A549 (cell line): ENCODE results near the gene LIG3. TPM values are rescaled to one million over a fixed set of nuclear protein-coding genes. Genes with fewer than 3 reads are reported as not detected.

Experiments
- ATAC-seq, 2 experiments: fragments of 200-7000 bp in 1 of 2; fragments of >200 bp in 1 of 2; cut with Nextera tagmentation in 1 of 2; cut with Tn5 transposase in 1 of 2; 3 replicates each; pipeline versions ENCODE4 v1.8.0 to v1.9.1; 2018 to 2020; ENCODE audit warnings: mild to moderate bottlenecking in 1 of 2, moderate library complexity in 1 of 2
- CTCF ChIA-PET: fragments of 300-600 bp; sonication (Branson Sonifier 250); formaldehyde crosslinking; extraction: SDS; loops from one replicate; lab custom pipeline; 2021; ENCODE audit warnings: antibody characterized with exemption, inconsistent platforms; lab: Yijun Ruan, JAX
- POLR2A ChIA-PET: fragments of 350-600 bp; formaldehyde crosslinking; extraction: SDS; loops from one replicate; lab custom pipeline; 2021; ENCODE audit warnings: antibody characterized with exemption, inconsistent platforms; lab: Yijun Ruan, JAX
- DNase-seq, 2 experiments: peaks; one replicate each; pipeline versions ENCODE4 v3.0.0 to v3.0.0-alpha.2; 2011 to 2016; ENCODE audit warnings: low read depth in 1 of 2, low spot score in 1 of 2
- FAIRE-seq: peaks from 2 replicates; lab custom pipeline; 2011; peaks lifted over from hg19 to GRCh38; lab: Jason Lieb, UNC
- H3K27ac ChIP-seq, 2 experiments: fragments of >200 bp; sonication (Bioruptor Twin); formaldehyde crosslinking; 3 replicates each; pipeline ENCODE4 v1.5.1; 2016 to 2017
- H3K4me1 ChIP-seq: fragments of >200 bp; sonication (Bioruptor Twin); formaldehyde crosslinking; 3 replicates; pipeline ENCODE4 v1.6.1; 2016
- H3K4me2 ChIP-seq: fragments of >200 bp; sonication (Bioruptor Twin); formaldehyde crosslinking; 3 replicates; pipeline ENCODE4 v1.6.1; 2016
- H3K4me3 ChIP-seq: fragments of >200 bp; sonication (Bioruptor Twin); formaldehyde crosslinking; 3 replicates; pipeline ENCODE4 v1.5.1; 2016
- H3K9me3 ChIP-seq: fragments of >200 bp; sonication (Bioruptor Twin); formaldehyde crosslinking; 3 replicates; pipeline ENCODE4 v1.6.1; 2016
- CBX8 ChIP-seq: fragments of 200-600 bp; sonication (generic); IDR thresholded peaks from 2 replicates; pipeline ENCODE4 v1.6.1; 2016
- EHF ChIP-seq: fragments of 250-450 bp; sonication (Bioruptor Pico); IDR thresholded peaks from 2 replicates; pipeline ENCODE4 v1.5.0; 2020; ENCODE audit warnings: mild to moderate bottlenecking
- ESRRA ChIP-seq: fragments of 150-350 bp; IDR thresholded peaks from 2 replicates; pipeline ENCODE4 v1.6.1; 2014; ENCODE audit warnings: mild to moderate bottlenecking, low read length, borderline replicate concordance
- FOSL2 ChIP-seq, 2 experiments: fragments of 450-650 bp in 1 of 2; fragments of >200 bp in 1 of 2; sonication (Bioruptor Twin) in 1 of 2; formaldehyde crosslinking; IDR thresholded peaks; 2 replicates each; pipeline versions ENCODE4 v1.5.0 to v1.6.1; 2016 to 2020; ENCODE audit warnings: mild to moderate bottlenecking in 1 of 2, moderate library complexity in 1 of 2
- FOXS1 ChIP-seq: fragments of 250-450 bp; sonication (Bioruptor Pico); IDR thresholded peaks from 2 replicates; pipeline ENCODE4 v1.5.0; 2020; ENCODE audit warnings: mild to moderate bottlenecking, moderate library complexity
- GATA3 ChIP-seq: IDR thresholded peaks from 2 replicates; pipeline ENCODE4 v1.6.1; 2012; ENCODE audit warnings: borderline replicate concordance
- HDAC2 ChIP-seq: fragments of 200-600 bp; sonication (generic); IDR thresholded peaks from 2 replicates; pipeline ENCODE4 v1.6.1; 2016
- JUNB ChIP-seq: fragments of >200 bp; sonication (Bioruptor Twin); formaldehyde crosslinking; IDR thresholded peaks from 2 replicates; pipeline ENCODE4 v1.6.1; 2016
- KDM1A ChIP-seq: fragments of 200-600 bp; sonication (generic); IDR thresholded peaks from 2 replicates; pipeline ENCODE4 v1.6.1; 2016; ENCODE audit warnings: low read depth, mild to moderate bottlenecking
- KDM5A ChIP-seq: fragments of 200-600 bp; sonication (generic); IDR thresholded peaks from 2 replicates; pipeline ENCODE4 v1.6.1; 2016; ENCODE audit warnings: antibody characterized with exemption, mild to moderate bottlenecking
- MAFK ChIP-seq: fragments of 450-650 bp; IDR thresholded peaks from 2 replicates; pipeline ENCODE4 v1.6.1; 2014; ENCODE audit not compliant: partially characterized antibody
- MAZ ChIP-seq: fragments of 150-350 bp; IDR thresholded peaks from 2 replicates; pipeline ENCODE4 v1.6.1; 2014; ENCODE audit warnings: antibody characterized with exemption, low read depth, low read length, borderline replicate concordance
- NPAS2 ChIP-seq: fragments of 250-450 bp; sonication (Bioruptor Pico); IDR thresholded peaks from 2 replicates; pipeline ENCODE4 v1.8.0; 2022; ENCODE audit warnings: mild to moderate bottlenecking, moderate library complexity, borderline replicate concordance
- PHF8 ChIP-seq: fragments of 200-600 bp; sonication (generic); IDR thresholded peaks from 2 replicates; pipeline ENCODE4 v1.6.1; 2016; ENCODE audit warnings: low read depth, mild to moderate bottlenecking, antibody characterized with exemption, moderate library complexity, borderline replicate concordance
- POLR2AphosphoS2 ChIP-seq: conservative IDR thresholded peaks from 2 replicates; pipeline ENCODE4 v1.6.1; 2012; ENCODE audit warnings: low read length, improper control_type of control experiment, inconsistent platforms
- ZC3H11A ChIP-seq: fragments of 450-650 bp; IDR thresholded peaks from 2 replicates; pipeline ENCODE4 v1.6.1; 2014; ENCODE audit warnings: antibody characterized with exemption, mild to moderate bottlenecking
- ZFP36 ChIP-seq: fragments of 450-650 bp; IDR thresholded peaks from 2 replicates; pipeline ENCODE4 v1.6.1; 2014; ENCODE audit warnings: borderline replicate concordance; ENCODE audit not compliant: partially characterized antibody
- ZSCAN20 ChIP-seq: fragments of 250-450 bp; sonication (Bioruptor Pico); IDR thresholded peaks from 2 replicates; pipeline ENCODE4 v1.8.0; 2022; ENCODE audit warnings: mild to moderate bottlenecking, moderate library complexity
- WGBS: methylation state at CpG from one replicate; pipeline ENCODE4 v1.1.6; 2017; ENCODE audit errors: missing lambda C conversion rate; 5-methylcytosine and 5-hydroxymethylcytosine counted together
- polyA plus RNA-seq, 4 experiments: library from polyadenylated mRNA; depleted of rRNA in 3 of 4; stranded (reverse); fragments of >200 nt; fragmentation: RNase III in 1 of 4; extraction: RNeasy Plus Mini Kit Qiagen cat#74134 plus additional on column Dnase treatment in 1 of 4; gene quantifications; 2 replicates in 3 of 4; 3 replicates in 1 of 4; pipeline ENCODE4 v1.2.3, GENCODE V29; 2011 to 2017
- TF ChIP-seq, protein P1 (sequence below): IDR thresholded peaks from 2 replicates; pipeline ENCODE4 v1.6.1; 2012
- TF ChIP-seq, protein P2 (sequence below): fragments of >200 bp; sonication (Bioruptor Twin); formaldehyde crosslinking; IDR thresholded peaks from 3 replicates; pipeline ENCODE4 v1.6.1; 2016
- TF ChIP-seq, protein P3 (sequence below): IDR thresholded peaks from 2 replicates; pipeline ENCODE4 v1.6.1; 2012
- TF ChIP-seq, protein P4 (sequence below): fragments of 450-650 bp; IDR thresholded peaks from 2 replicates; pipeline ENCODE4 v1.6.1; 2014; ENCODE audit warnings: antibody characterized with exemption
- TF ChIP-seq, protein P5 (sequence below): fragments of 200-600 bp; sonication (generic); IDR thresholded peaks from 2 replicates; pipeline ENCODE4 v1.6.1; 2016; ENCODE audit warnings: antibody characterized with exemption, mild to moderate bottlenecking, moderate library complexity

The LIG3 gene
- polyA plus RNA-seq, 2 of the 4 experiments (the other 2 are of a cell fraction): 36.3 to 56.8 TPM

DNA sequence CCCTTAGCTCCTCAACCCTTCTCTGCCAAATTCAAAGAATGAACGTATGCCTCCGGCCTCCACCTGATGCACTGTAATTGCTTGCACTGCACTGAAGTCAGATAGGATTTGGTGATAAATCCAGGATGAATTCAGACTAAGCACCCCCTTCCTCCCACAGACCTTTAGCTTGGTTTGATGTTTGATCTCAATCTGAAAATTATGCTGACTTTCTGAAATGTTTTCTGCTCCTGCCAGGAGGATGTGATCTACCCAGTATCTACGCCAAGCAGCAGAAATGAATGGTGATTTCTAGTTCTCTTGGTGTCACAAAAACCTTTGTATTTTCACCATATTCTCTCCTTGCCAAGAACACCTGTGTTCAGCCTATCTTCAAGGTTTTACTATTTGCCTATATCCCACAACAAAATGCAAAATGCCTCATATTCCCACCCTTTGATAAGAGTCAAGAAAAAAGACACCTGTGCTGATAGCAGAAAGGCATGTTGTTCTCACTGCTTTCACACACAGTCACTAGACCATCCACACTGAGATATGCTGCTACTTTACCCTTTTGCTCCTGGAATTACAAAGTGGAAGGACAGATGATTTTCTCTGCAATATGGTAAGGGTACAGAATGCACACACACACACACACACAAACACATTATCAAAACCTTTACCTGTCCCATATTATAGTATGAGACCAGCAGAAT lies 68.5 kb downstream of the LIG3 start:
- CTCF ChIA-PET: interaction anchor here (0.8 to 3.1 kb wide), 3 partner anchors 11 to 71 kb away, joined by 3 to 11 read pairs (median 3); no protein-coding TSS in a partner anchor
- 89% methylated on average over 3 of the region's 3 CpGs for WGBS
- no peak for ATAC-seq

DNA sequence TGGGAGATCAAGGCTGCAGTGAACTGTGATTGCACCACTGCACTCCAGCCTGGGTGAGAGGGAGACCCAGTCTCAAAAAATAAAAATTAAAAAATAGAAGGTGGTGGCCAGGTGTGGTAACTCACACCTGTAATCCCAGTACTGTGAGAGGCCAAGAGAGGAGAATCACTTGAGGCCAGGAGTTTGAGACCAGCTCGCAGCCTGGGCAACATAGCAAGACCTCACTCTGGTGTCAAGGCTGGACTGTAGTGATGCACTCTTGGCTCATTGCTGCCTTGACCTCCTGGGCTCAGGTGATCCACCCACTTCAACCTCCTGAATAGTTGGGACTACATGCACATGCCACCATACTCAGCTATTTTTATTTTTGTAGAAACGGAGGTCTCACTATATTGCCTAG lies 69.9 kb downstream of the LIG3 start:
- Histone ChIP-seq H3K4me1 (peaks cover 64% of the 10 kb centered on the region), H3K27ac (no peak overlapping the region), H3K4me3 (no peak overlapping the region)
- CTCF ChIA-PET: interaction anchor here (0.8 to 1.3 kb wide), 3 partner anchors 10 to 33 kb away, joined by 4 to 6 read pairs (median 4); no protein-coding TSS in a partner anchor
- 97% methylated on average over 2 of the region's 2 CpGs for WGBS
- no peak for DNase-seq
- TF ChIP-seq, protein P1, sequence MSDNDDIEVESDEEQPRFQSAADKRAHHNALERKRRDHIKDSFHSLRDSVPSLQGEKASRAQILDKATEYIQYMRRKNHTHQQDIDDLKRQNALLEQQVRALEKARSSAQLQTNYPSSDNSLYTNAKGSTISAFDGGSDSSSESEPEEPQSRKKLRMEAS: no peak
- TF ChIP-seq HDAC2 (no peak), NPAS2 (CRISPR knock-in tag) (no peak), MAZ (no peak), KDM1A (no peak), CBX8 (no peak)
- TF ChIP-seq, all 56 proteins: peak for 0
- no peak for FAIRE-seq
- Histone ChIP-seq H3K9me3 (no peaks in the 10 kb centered on the region), H3K4me2 (no peak overlapping the region)
- POLR2A ChIA-PET: no interaction called here
- no peak for ATAC-seq

More for the DNA sequence above, 68.5 kb downstream of the LIG3 start:
- peak; percentile 49 for TF ChIP-seq MAFK
- no peak for TF ChIP-seq NPAS2 (CRISPR knock-in tag)
- H3K4me2 ChIP-seq: no peak overlapping the region
- no peak overlapping the region for H3K27ac ChIP-seq
- POLR2A ChIA-PET: no interaction called here
- FAIRE-seq (no peak), DNase-seq (no peak)
- H3K4me3 ChIP-seq: no peak overlapping the region
- no peaks in the 10 kb centered on the region for H3K9me3 ChIP-seq
- H3K4me1 ChIP-seq: peaks cover 67% of the 10 kb centered on the region

DNA sequence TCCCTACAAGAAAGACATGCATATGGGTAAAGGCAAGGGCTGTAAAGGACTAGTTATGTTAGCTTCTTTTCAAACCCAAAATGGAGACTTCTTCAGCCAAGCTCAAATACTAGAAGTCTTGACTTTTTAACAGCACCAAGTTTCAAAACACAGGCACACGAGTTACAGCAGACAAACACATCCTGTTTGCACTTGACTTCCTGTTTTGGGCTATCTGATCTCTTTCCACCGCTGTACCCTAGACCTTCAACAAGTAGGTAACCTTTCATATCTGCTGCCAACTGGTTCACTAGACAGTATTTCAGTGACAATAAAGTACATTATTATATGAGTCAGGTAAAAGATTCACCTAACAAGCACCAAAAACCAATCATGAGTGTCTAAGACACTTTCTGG lies 70.9 kb downstream of the LIG3 start:
- ATAC-seq: no peak
- H3K27ac ChIP-seq: peak overlapping the region; percentile 23 to 29; a peak in 5 of 6 replicates
- TF ChIP-seq GATA3: no peak
- no peak for TF ChIP-seq ZSCAN20 (CRISPR knock-in tag)
- TF ChIP-seq EHF: no peak
- TF ChIP-seq, protein P2, sequence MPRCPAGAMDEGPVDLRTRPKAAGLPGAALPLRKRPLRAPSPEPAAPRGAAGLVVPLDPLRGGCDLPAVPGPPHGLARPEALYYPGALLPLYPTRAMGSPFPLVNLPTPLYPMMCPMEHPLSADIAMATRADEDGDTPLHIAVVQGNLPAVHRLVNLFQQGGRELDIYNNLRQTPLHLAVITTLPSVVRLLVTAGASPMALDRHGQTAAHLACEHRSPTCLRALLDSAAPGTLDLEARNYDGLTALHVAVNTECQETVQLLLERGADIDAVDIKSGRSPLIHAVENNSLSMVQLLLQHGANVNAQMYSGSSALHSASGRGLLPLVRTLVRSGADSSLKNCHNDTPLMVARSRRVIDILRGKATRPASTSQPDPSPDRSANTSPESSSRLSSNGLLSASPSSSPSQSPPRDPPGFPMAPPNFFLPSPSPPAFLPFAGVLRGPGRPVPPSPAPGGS: no peak
- no peak for TF ChIP-seq ESRRA
- TF ChIP-seq, protein P3, sequence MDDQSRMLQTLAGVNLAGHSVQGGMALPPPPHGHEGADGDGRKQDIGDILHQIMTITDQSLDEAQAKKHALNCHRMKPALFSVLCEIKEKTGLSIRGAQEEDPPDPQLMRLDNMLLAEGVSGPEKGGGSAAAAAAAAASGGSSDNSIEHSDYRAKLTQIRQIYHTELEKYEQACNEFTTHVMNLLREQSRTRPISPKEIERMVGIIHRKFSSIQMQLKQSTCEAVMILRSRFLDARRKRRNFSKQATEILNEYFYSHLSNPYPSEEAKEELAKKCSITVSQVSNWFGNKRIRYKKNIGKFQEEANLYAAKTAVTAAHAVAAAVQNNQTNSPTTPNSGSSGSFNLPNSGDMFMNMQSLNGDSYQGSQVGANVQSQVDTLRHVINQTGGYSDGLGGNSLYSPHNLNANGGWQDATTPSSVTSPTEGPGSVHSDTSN: no peak
- TF ChIP-seq, protein P1: no peak
- TF ChIP-seq JUNB: no peak
- TF ChIP-seq FOXS1 (CRISPR knock-in tag): no peak
- no peak for TF ChIP-seq PHF8
- TF ChIP-seq ZFP36: no peak
- TF ChIP-seq, protein P4, sequence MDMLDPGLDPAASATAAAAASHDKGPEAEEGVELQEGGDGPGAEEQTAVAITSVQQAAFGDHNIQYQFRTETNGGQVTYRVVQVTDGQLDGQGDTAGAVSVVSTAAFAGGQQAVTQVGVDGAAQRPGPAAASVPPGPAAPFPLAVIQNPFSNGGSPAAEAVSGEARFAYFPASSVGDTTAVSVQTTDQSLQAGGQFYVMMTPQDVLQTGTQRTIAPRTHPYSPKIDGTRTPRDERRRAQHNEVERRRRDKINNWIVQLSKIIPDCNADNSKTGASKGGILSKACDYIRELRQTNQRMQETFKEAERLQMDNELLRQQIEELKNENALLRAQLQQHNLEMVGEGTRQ: no peak
- no peak for TF ChIP-seq FOSL2 (IDR thresholded peaks at IDR 0.05)
- no peak for TF ChIP-seq FOSL2 (CRISPR knock-in tag; IDR thresholded peaks at IDR 0.05)
- TF ChIP-seq, protein P5, sequence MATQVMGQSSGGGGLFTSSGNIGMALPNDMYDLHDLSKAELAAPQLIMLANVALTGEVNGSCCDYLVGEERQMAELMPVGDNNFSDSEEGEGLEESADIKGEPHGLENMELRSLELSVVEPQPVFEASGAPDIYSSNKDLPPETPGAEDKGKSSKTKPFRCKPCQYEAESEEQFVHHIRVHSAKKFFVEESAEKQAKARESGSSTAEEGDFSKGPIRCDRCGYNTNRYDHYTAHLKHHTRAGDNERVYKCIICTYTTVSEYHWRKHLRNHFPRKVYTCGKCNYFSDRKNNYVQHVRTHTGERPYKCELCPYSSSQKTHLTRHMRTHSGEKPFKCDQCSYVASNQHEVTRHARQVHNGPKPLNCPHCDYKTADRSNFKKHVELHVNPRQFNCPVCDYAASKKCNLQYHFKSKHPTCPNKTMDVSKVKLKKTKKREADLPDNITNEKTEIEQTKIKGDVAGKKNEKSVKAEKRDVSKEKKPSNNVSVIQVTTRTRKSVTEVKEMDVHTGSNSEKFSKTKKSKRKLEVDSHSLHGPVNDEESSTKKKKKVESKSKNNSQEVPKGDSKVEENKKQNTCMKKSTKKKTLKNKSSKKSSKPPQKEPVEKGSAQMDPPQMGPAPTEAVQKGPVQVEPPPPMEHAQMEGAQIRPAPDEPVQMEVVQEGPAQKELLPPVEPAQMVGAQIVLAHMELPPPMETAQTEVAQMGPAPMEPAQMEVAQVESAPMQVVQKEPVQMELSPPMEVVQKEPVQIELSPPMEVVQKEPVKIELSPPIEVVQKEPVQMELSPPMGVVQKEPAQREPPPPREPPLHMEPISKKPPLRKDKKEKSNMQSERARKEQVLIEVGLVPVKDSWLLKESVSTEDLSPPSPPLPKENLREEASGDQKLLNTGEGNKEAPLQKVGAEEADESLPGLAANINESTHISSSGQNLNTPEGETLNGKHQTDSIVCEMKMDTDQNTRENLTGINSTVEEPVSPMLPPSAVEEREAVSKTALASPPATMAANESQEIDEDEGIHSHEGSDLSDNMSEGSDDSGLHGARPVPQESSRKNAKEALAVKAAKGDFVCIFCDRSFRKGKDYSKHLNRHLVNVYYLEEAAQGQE: no peak
- TF ChIP-seq POLR2AphosphoS2: no peak
- no peak for TF ChIP-seq KDM5A
- TF ChIP-seq ZC3H11A: no peak
- TF ChIP-seq, all 56 proteins: peak for 0
- DNase-seq: no peak
- H3K9me3 ChIP-seq: no peaks in the 10 kb centered on the region
- POLR2A ChIA-PET: no interaction called here
- H3K4me2 ChIP-seq: peak overlapping the region; percentile 62
- 26% methylated on average over 2 of the region's 2 CpGs for WGBS
- H3K4me3 ChIP-seq: no peak overlapping the region
- H3K4me1 ChIP-seq: peaks cover 55% of the 10 kb centered on the region
- FAIRE-seq: no peak
- CTCF ChIA-PET: interaction anchor here (1.3 to 1.4 kb wide), 2 partner anchors 9 to 69 kb away, joined by 3 to 4 read pairs; no protein-coding TSS in a partner anchor
